ENCODE measurements around the gene AATK. TPM values are rescaled to one million over a fixed set of nuclear protein-coding genes. Genes with fewer than 3 reads are reported as not detected.

The AATK gene
- total and polyA plus RNA-seq, 10 of the 15 experiments (the other 5 are each of a cell fraction or from before 2014, with no cell fraction given) = 0.04 TPM; not detected in 9

GRCh38 chr17:81157848-81158687 is 8.0 kb downstream of the AATK start:
- WGBS (ENCODE audit: insufficient coverage, insufficient replicate concordance, low lambda C conversion rate, missing lambda C conversion rate) = 54% methylated on average over 32 of the region's 39 CpGs
- H3K4me2 ChIP-seq (ENCODE audit: control insufficient read depth, insufficient read depth) = no peak overlapping the region
- SMC1A ChIA-PET (ENCODE audit: uncharacterized antibody, unreplicated experiment) = no interaction called here

More at GRCh38 chr17:81157848-81158687, 8.0 kb downstream of the AATK start:
- H3K79me2 ChIP-seq (ENCODE audit: control insufficient read depth, insufficient read depth, low read length) = no peaks in the 10 kb centered on the region
- TF ChIP-seq SIN3A (IDR thresholded peaks at IDR 0.05; ENCODE audit: low read depth, low read length) = no peak
- TF ChIP-seq IRF4 (IDR thresholded peaks at IDR 0.05; ENCODE audit: low read depth, low read length) = no peak
- no peak for TF ChIP-seq ZNF274 (IDR thresholded peaks at IDR 0.05; ENCODE audit: insufficient read depth, insufficient read length)
- TF ChIP-seq WRNIP1 (IDR thresholded peaks at IDR 0.05; ENCODE audit: borderline replicate concordance, low read depth, low read length) = no peak
- no peak for TF ChIP-seq MLLT1 (IDR thresholded peaks at IDR 0.05)
- TF ChIP-seq CUX1 (IDR thresholded peaks at IDR 0.05; ENCODE audit: insufficient replicate concordance, low read depth, low read length) = no peak
- no peak for TF ChIP-seq RAD21 (IDR thresholded peaks at IDR 0.05; ENCODE audit: insufficient read depth, low read depth, low read length)
- no peak for TF ChIP-seq GABPA (IDR thresholded peaks at IDR 0.05; ENCODE audit: low read depth)
- TF ChIP-seq MAX (IDR thresholded peaks at IDR 0.05; ENCODE audit: low read depth, low read length) = no peak
- no peak for TF ChIP-seq EED (IDR thresholded peaks at IDR 0.05; ENCODE audit: low read depth)
- no peak for TF ChIP-seq RBBP5 (conservative IDR thresholded peaks at IDR 0.05)
- no peak for TF ChIP-seq HCFC1 (IDR thresholded peaks at IDR 0.05; ENCODE audit: low read length)
- TF ChIP-seq ZBED1 (IDR thresholded peaks at IDR 0.05; ENCODE audit: borderline replicate concordance) = no peak
- DNase-seq (ENCODE audit: low read depth, low spot score) (no peak), FAIRE-seq (no peak), ATAC-seq (no peak)
- no peaks in the 10 kb centered on the region for H3K36me3 ChIP-seq (ENCODE audit: control insufficient read depth in 2 of 2, insufficient read depth in 2 of 2, low read length in 1 of 2)
- no peaks in the 10 kb centered on the region for H3K27me3 ChIP-seq (replicated peaks in 1 of 2; ENCODE audit: control insufficient read depth in 2 of 2, insufficient read depth in 2 of 2, low read length in 1 of 2)
- ChIA-PET CTCF (no interaction called here), RAD21 (ENCODE audit: unreplicated experiment) (no interaction called here), POLR2A (no interaction called here)
- intact Hi-C loops (cut with micrococcal nuclease; ENCODE audit: unreplicated experiment) = no loop called here
- H3K27ac ChIP-seq (ENCODE audit: control insufficient read depth, insufficient read depth) = no peak overlapping the region
- BruUV-seq (replicated peaks) = no TSS peak
- H3K4me1 ChIP-seq (ENCODE audit: control insufficient read depth, insufficient read depth, low read length) = no peaks in the 10 kb centered on the region
- no peaks in the 10 kb centered on the region for H4K20me1 ChIP-seq (ENCODE audit: control insufficient read depth, insufficient read depth)
- no peak overlapping the region for H3K4me3 ChIP-seq
- no peak overlapping the region for H2AFZ ChIP-seq (ENCODE audit: control insufficient read depth, low read depth, low read length)
- in situ Hi-C loops (cut with MboI) = no loop called here
- no peak overlapping the region for H3K9ac ChIP-seq (ENCODE audit: control insufficient read depth, insufficient read depth, low read length)
- no peaks in the 10 kb centered on the region for H3K9me3 ChIP-seq (replicated peaks; ENCODE audit: control insufficient read depth, insufficient read depth, low read length)

Data from GM12878 (cell line).